ENCODE measurements around the gene KRT8.
A peak's percentile ranks its signal among the peaks of the same experiment; 100 is the strongest.

The KRT8 gene

GRCh38 chr12:52945389-52946232 is 40.7 kb upstream of the KRT8 start:
- Mint-ChIP-seq H3K9me3 (no peaks in the 10 kb centered on the region), H3K36me3 (ENCODE audit: low read depth) (peaks cover 10% of the 10 kb centered on the region), H3K4me1 (peaks cover 83% of the 10 kb centered on the region), H3K27ac (peak overlapping the region; percentile 92), H3K4me3 (peak overlapping the region; percentile 56), H3K27me3 (ENCODE audit: low read depth, poor library complexity) (peaks cover 3% of the 10 kb centered on the region)
- TF ChIP-seq CTCF (IDR thresholded peaks at IDR 0.05) = no peak
- peak; percentile 49 for DNase-seq

DNA sequence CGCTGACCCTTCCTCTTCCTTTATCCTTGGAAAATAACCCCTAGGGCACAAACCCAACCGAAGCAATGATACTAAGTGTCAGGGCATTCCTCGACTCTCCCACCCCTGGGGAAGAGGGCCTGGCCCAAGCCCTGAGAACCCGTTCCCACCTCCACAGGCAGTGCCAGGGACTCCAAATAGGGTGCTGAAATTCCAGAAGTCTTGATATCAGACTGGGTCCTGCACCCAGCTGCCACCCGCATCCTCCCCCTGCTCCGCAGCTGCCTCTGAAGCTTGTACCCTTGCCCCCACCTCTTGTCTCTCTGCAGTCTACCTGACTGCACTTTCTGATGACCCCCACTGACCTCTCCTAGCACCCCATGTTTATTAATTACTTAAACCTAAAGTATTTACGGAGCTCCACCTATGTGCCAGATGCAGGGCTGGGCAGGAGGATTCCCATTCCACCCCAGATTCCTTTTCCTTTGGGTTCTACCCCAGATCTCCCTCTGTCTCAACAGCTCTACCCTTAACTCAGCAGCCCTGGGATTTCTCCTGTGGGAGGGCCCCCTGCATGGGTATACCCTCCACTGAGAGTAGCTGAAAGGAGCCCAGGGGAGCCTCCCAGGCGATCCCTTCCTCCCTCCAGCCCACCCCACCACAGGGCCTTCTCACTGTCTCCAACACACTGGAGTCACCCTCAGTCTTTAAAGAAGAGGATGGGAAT is 40.0 kb upstream of the KRT8 start:
- peaks cover 75% of the 10 kb centered on the region for H3K4me1 Mint-ChIP-seq
- no peak for TF ChIP-seq CTCF (IDR thresholded peaks at IDR 0.05)
- peaks cover 2% of the 10 kb centered on the region for H3K9me3 Mint-ChIP-seq
- peaks cover 3% of the 10 kb centered on the region for H3K27me3 Mint-ChIP-seq (ENCODE audit: low read depth, poor library complexity)
- peaks cover 8% of the 10 kb centered on the region for H3K36me3 Mint-ChIP-seq (ENCODE audit: low read depth)
- no peak overlapping the region for H3K4me3 Mint-ChIP-seq
- no peak for DNase-seq
- peak overlapping the region; percentile 92 for H3K27ac Mint-ChIP-seq

- Mint-ChIP-seq H3K4me1 (peaks cover 61% of the 10 kb centered on the region), H3K27ac (peak overlapping the region; percentile 95), H3K4me3 (peak overlapping the region; percentile 41), H3K27me3 (ENCODE audit: low read depth, poor library complexity) (peaks cover 7% of the 10 kb centered on the region), H3K36me3 (ENCODE audit: low read depth) (peaks cover 14% of the 10 kb centered on the region), H3K9me3 (peaks cover 10% of the 10 kb centered on the region)
- no peak for TF ChIP-seq CTCF (IDR thresholded peaks at IDR 0.05)
- no peak for DNase-seq
These were observed 38.0 kb upstream of the KRT8 start for GRCh38 chr12:52942901-52943181.

- peak overlapping the region; percentile 95 for H3K27ac Mint-ChIP-seq
- no peak for TF ChIP-seq CTCF (IDR thresholded peaks at IDR 0.05)
- peaks cover 56% of the 10 kb centered on the region for H3K4me1 Mint-ChIP-seq
- peaks cover 10% of the 10 kb centered on the region for H3K9me3 Mint-ChIP-seq
- peak overlapping the region; percentile 41 for H3K4me3 Mint-ChIP-seq
- no peak for DNase-seq
- H3K36me3 Mint-ChIP-seq (ENCODE audit: low read depth) = peaks cover 14% of the 10 kb centered on the region
- H3K27me3 Mint-ChIP-seq (ENCODE audit: low read depth, poor library complexity) = peaks cover 7% of the 10 kb centered on the region
These were observed 37.4 kb upstream of the KRT8 start for GRCh38 chr12:52942066-52942900.

- no peaks in the 10 kb centered on the region for H3K9me3 Mint-ChIP-seq
- TF ChIP-seq CTCF (IDR thresholded peaks at IDR 0.05) = no peak
- H3K36me3 Mint-ChIP-seq (ENCODE audit: low read depth) = no peaks in the 10 kb centered on the region
- no peak for DNase-seq
- H3K27me3 Mint-ChIP-seq (ENCODE audit: low read depth, poor library complexity) = peaks cover 2% of the 10 kb centered on the region
- peaks cover 54% of the 10 kb centered on the region for H3K4me1 Mint-ChIP-seq
- peak overlapping the region; percentile 87 for H3K27ac Mint-ChIP-seq
- H3K4me3 Mint-ChIP-seq = no peak overlapping the region
These were observed 24.7 kb upstream of the KRT8 start for GRCh38 chr12:52929538-52929937.
